ENCODE data around the gene PMS1.
"Not testable (repeated sequence)": the region's sequence is repeated elsewhere in the genome, so short reads cannot be mapped to it uniquely, and the experiment has no call there.

PMS1 gene

GRCh38 chr2:189783927-189784867 lies at the start of gene PMS1, which contains the start of gene ORMDL1:
Gene PMS1 (plus strand): TSS chr2:189784450. CDS start chr2:189791810, 7,360 bp downstream.
Gene ORMDL1 (minus strand): TSS chr2:189784339. CDS start chr2:189782595, 1,744 bp downstream.
- peak; percentile 92 for DNase-seq (ENCODE audit: low read depth)

- peak; percentile 10 for DNase-seq (ENCODE audit: low read depth)
Observed at GRCh38 chr2:189751080-189751658, 33.1 kb upstream of the PMS1 start.

GRCh38 chr2:189756311-189756952 lies 27.8 kb upstream of the PMS1 start:
- no peak for DNase-seq (ENCODE audit: low read depth)

- not testable (repeated sequence) for DNase-seq (ENCODE audit: low read depth)
Observed at GRCh38 chr2:189760154-189760553, 24.1 kb upstream of the PMS1 start.

GRCh38 chr2:189762229-189762550 lies 22.1 kb upstream of the PMS1 start:
- no peak for DNase-seq (ENCODE audit: low read depth)

- peak; percentile 74 for DNase-seq (ENCODE audit: low read depth)
Observed at GRCh38 chr2:189762551-189763298, 21.5 kb upstream of the PMS1 start, which contains the start of gene OSGEPL1. Gene OSGEPL1 (minus strand): TSS chr2:189762792. CDS start chr2:189761640, 1,152 bp downstream.

- no peak for DNase-seq (ENCODE audit: low read depth)
Observed at GRCh38 chr2:189763908-189764661, 20.2 kb upstream of the PMS1 start.

- no peak for DNase-seq (ENCODE audit: low read depth)
Observed at GRCh38 chr2:189770590-189771322, 13.5 kb upstream of the PMS1 start.

- DNase-seq (ENCODE audit: low read depth): no peak
Observed at GRCh38 chr2:189772212-189772611, 12.0 kb upstream of the PMS1 start.

- no peak for DNase-seq (ENCODE audit: low read depth)
Observed at GRCh38 chr2:189782221-189782671, 2.0 kb upstream of the PMS1 start.

GRCh38 chr2:189783451-189783926 lies 761 bp upstream of the PMS1 start:
- DNase-seq (ENCODE audit: low read depth): no peak

GRCh38 chr2:189791338-189792042 lies 7.2 kb downstream of the PMS1 start:
- DNase-seq (ENCODE audit: low read depth): no peak

GRCh38 chr2:189794310-189794709 lies 10.1 kb downstream of the PMS1 start:
- no peak for DNase-seq (ENCODE audit: low read depth)

GRCh38 chr2:189797902-189798301 lies 13.7 kb downstream of the PMS1 start:
- DNase-seq (ENCODE audit: low read depth): no peak

- DNase-seq (ENCODE audit: low read depth): peak; percentile 73
Observed at GRCh38 chr2:189798312-189799029, 14.2 kb downstream of the PMS1 start.

- DNase-seq (ENCODE audit: low read depth): no peak
Observed at GRCh38 chr2:189799030-189799331, 14.7 kb downstream of the PMS1 start.

GRCh38 chr2:189799531-189799930 lies 15.3 kb downstream of the PMS1 start:
- peak; percentile 47 for DNase-seq (ENCODE audit: low read depth)

- no peak for DNase-seq (ENCODE audit: low read depth)
Observed at GRCh38 chr2:189802396-189802912, 18.2 kb downstream of the PMS1 start.

- DNase-seq (ENCODE audit: low read depth): no peak
Observed at GRCh38 chr2:189803431-189803830, 19.2 kb downstream of the PMS1 start.
